ENCODE results near the gene UBE2J2. TPM values are rescaled to one million over a fixed set of nuclear protein-coding genes. Genes with fewer than 3 reads are reported as not detected.

Gene UBE2J2
- total and polyA plus RNA-seq, 7 experiments from 2014 or later: 62.3 to 92.2 (median 84.1) TPM

- Histone ChIP-seq H3K4me1 (ENCODE audit: control insufficient read depth in 2 of 2, insufficient read depth in 2 of 2, low read length in 2 of 2) (no peaks in the 10 kb centered on the region), H3K9me3 (ENCODE audit: control insufficient read depth in 2 of 3, low read length in 3 of 3) (no peaks in the 10 kb centered on the region), H3K27me3 (ENCODE audit: control insufficient read depth in 2 of 2, insufficient read depth in 2 of 2, low read length in 2 of 2) (no peaks in the 10 kb centered on the region), H3K4me3 (ENCODE audit: low read length) (no peak overlapping the region), H3K27ac (ENCODE audit: low read depth, low read length) (peak overlapping the region; percentile 7), H3K36me3 (ENCODE audit: control insufficient read depth in 2 of 3, insufficient read depth in 3 of 3, low read length in 3 of 3) (peaks cover 0 to 67% (median 10%) of the 10 kb centered on the region in 3 experiments)
- Mint-ChIP-seq H3K4me1 (peaks cover 15 to 22% (median 18%) of the 10 kb centered on the region in 7 donors), H3K9me3 (no peaks in the 10 kb centered on the region), H3K4me3 (peak overlapping the region in 2 of 10 donors; percentile 69 to 84), H3K27me3 (no peaks in the 10 kb centered on the region), H3K27ac (peak overlapping the region in 7 of 9 donors; percentile 14 to 91 (median 47)), H3K36me3 (peaks cover 0 to 28% (median 5%) of the 10 kb centered on the region in 5 donors)
- no peak for DNase-seq
- ChIA-PET CTCF (no interaction called here), POLR2A (interaction anchor here (0.9 kb wide), 1 partner anchor 10 kb away, joined by 3 read pairs; no protein-coding TSS in a partner anchor)
- intact Hi-C loops (cut with micrococcal nuclease): no loop called here
- ATAC-seq: peak; percentile 48
Measured at GRCh38 chr1:1259951-1260600, 13.6 kb downstream of the UBE2J2 start.

GRCh38 chr1:1259540-1259939 lies 14.1 kb downstream of the UBE2J2 start:
- Mint-ChIP-seq H3K27ac (peak overlapping the region in 5 of 9 donors; percentile 14 to 91 (median 47)), H3K9me3 (no peaks in the 10 kb centered on the region), H3K36me3 (peaks cover 0 to 28% (median 5%) of the 10 kb centered on the region in 5 donors), H3K4me1 (peaks cover 15 to 22% (median 18%) of the 10 kb centered on the region in 7 donors), H3K4me3 (no peak overlapping the region), H3K27me3 (no peaks in the 10 kb centered on the region)
- intact Hi-C loops (cut with micrococcal nuclease): no loop called here
- Histone ChIP-seq H3K36me3 (ENCODE audit: control insufficient read depth in 2 of 3, insufficient read depth in 3 of 3, low read length in 3 of 3) (peaks cover 0 to 68% (median 10%) of the 10 kb centered on the region in 3 experiments), H3K4me3 (ENCODE audit: low read length) (no peak overlapping the region), H3K9me3 (ENCODE audit: control insufficient read depth in 2 of 3, low read length in 3 of 3) (no peaks in the 10 kb centered on the region), H3K27me3 (ENCODE audit: control insufficient read depth in 2 of 2, insufficient read depth in 2 of 2, low read length in 2 of 2) (no peaks in the 10 kb centered on the region), H3K4me1 (ENCODE audit: control insufficient read depth in 2 of 2, insufficient read depth in 2 of 2, low read length in 2 of 2) (no peaks in the 10 kb centered on the region), H3K27ac (ENCODE audit: low read depth, low read length) (no peak overlapping the region)
- ChIA-PET POLR2A (no interaction called here), CTCF (no interaction called here)
- no peak for ATAC-seq
- no peak for DNase-seq

- no peak overlapping the region for H3K4me3 ChIP-seq (ENCODE audit: low read length)
- H3K4me1 Mint-ChIP-seq: peaks cover 15 to 22% (median 18%) of the 10 kb centered on the region in 7 donors
- intact Hi-C loops (cut with micrococcal nuclease): no loop called here
- peaks cover 0 to 70% (median 10%) of the 10 kb centered on the region in 3 experiments for H3K36me3 ChIP-seq (ENCODE audit: control insufficient read depth in 2 of 3, insufficient read depth in 3 of 3, low read length in 3 of 3)
- H3K27me3 ChIP-seq (ENCODE audit: control insufficient read depth in 2 of 2, insufficient read depth in 2 of 2, low read length in 2 of 2): no peaks in the 10 kb centered on the region
- DNase-seq (no peak), ATAC-seq (no peak)
- POLR2A ChIA-PET: no interaction called here
- peaks cover 0 to 28% (median 5%) of the 10 kb centered on the region in 5 donors for H3K36me3 Mint-ChIP-seq
- no peak overlapping the region for H3K27ac ChIP-seq (ENCODE audit: low read depth, low read length)
- CTCF ChIA-PET: no interaction called here
- H3K4me1 ChIP-seq (ENCODE audit: control insufficient read depth in 2 of 2, insufficient read depth in 2 of 2, low read length in 2 of 2): no peaks in the 10 kb centered on the region
- H3K4me3 Mint-ChIP-seq: no peak overlapping the region
- H3K9me3 ChIP-seq (ENCODE audit: control insufficient read depth in 2 of 3, low read length in 3 of 3): no peaks in the 10 kb centered on the region
- H3K27ac Mint-ChIP-seq: peak overlapping the region in 1 of 9 donors; percentile 12
- H3K27me3 Mint-ChIP-seq: no peaks in the 10 kb centered on the region
- no peaks in the 10 kb centered on the region for H3K9me3 Mint-ChIP-seq
Measured at GRCh38 chr1:1259119-1259488, 14.6 kb downstream of the UBE2J2 start.

GRCh38 chr1:1256956-1257871 lies 16.4 kb downstream of the UBE2J2 start:
- no peaks in the 10 kb centered on the region for H3K9me3 Mint-ChIP-seq
- H3K27ac ChIP-seq (ENCODE audit: low read depth, low read length): no peak overlapping the region
- peaks cover 18 to 30% (median 23%) of the 10 kb centered on the region in 7 donors for H3K4me1 Mint-ChIP-seq
- intact Hi-C loops (cut with micrococcal nuclease): no loop called here
- ChIA-PET CTCF (no interaction called here), POLR2A (interaction anchor here (1.0 kb wide), 1 partner anchor 14 kb away, joined by 4 read pairs; no protein-coding TSS in a partner anchor)
- no peaks in the 10 kb centered on the region for H3K27me3 ChIP-seq (ENCODE audit: control insufficient read depth in 2 of 2, insufficient read depth in 2 of 2, low read length in 2 of 2)
- H3K4me1 ChIP-seq (ENCODE audit: control insufficient read depth in 2 of 2, insufficient read depth in 2 of 2, low read length in 2 of 2): no peaks in the 10 kb centered on the region
- H3K36me3 ChIP-seq (ENCODE audit: control insufficient read depth in 2 of 3, insufficient read depth in 3 of 3, low read length in 3 of 3): peaks cover 0 to 65% (median 0%) of the 10 kb centered on the region in 3 experiments
- H3K36me3 Mint-ChIP-seq: peaks cover 7 to 27% (median 10%) of the 10 kb centered on the region in 5 donors
- H3K27ac Mint-ChIP-seq: peak overlapping the region in 1 of 9 donors; percentile 52
- H3K9me3 ChIP-seq (ENCODE audit: control insufficient read depth in 2 of 3, low read length in 3 of 3): no peaks in the 10 kb centered on the region
- H3K4me3 Mint-ChIP-seq: no peak overlapping the region
- no peak overlapping the region for H3K4me3 ChIP-seq (ENCODE audit: low read length)
- DNase-seq: no peak
- H3K27me3 Mint-ChIP-seq: no peaks in the 10 kb centered on the region
- no peak for ATAC-seq

- CTCF ChIA-PET: no interaction called here
- no peak for DNase-seq
- Mint-ChIP-seq H3K36me3 (peaks cover 4 to 21% (median 7%) of the 10 kb centered on the region in 5 donors), H3K4me1 (peaks cover 16 to 27% (median 21%) of the 10 kb centered on the region in 7 donors), H3K27ac (peak overlapping the region in 1 of 9 donors; percentile 6), H3K4me3 (no peak overlapping the region), H3K9me3 (no peaks in the 10 kb centered on the region), H3K27me3 (no peaks in the 10 kb centered on the region)
- no peak overlapping the region for H3K27ac ChIP-seq (ENCODE audit: low read depth, low read length)
- POLR2A ChIA-PET: no interaction called here
- H3K27me3 ChIP-seq (ENCODE audit: control insufficient read depth in 2 of 2, insufficient read depth in 2 of 2, low read length in 2 of 2): no peaks in the 10 kb centered on the region
- H3K9me3 ChIP-seq (ENCODE audit: control insufficient read depth in 2 of 3, low read length in 3 of 3): no peaks in the 10 kb centered on the region
- no peak overlapping the region for H3K4me3 ChIP-seq (ENCODE audit: low read length)
- peaks cover 7 to 9% of the 10 kb centered on the region in 2 donors for H3K4me1 ChIP-seq (ENCODE audit: control insufficient read depth in 2 of 2, insufficient read depth in 2 of 2, low read length in 2 of 2)
- ATAC-seq: no peak
- peaks cover 0 to 57% (median 0%) of the 10 kb centered on the region in 3 experiments for H3K36me3 ChIP-seq (ENCODE audit: control insufficient read depth in 2 of 3, insufficient read depth in 3 of 3, low read length in 3 of 3)
- intact Hi-C loops (cut with micrococcal nuclease): no loop called here
Measured at GRCh38 chr1:1255611-1256010, 18.0 kb downstream of the UBE2J2 start.

GRCh38 chr1:1255078-1255477 lies 18.6 kb downstream of the UBE2J2 start:
- peaks cover 4 to 20% (median 7%) of the 10 kb centered on the region in 5 donors for H3K36me3 Mint-ChIP-seq
- Histone ChIP-seq H3K4me1 (ENCODE audit: control insufficient read depth in 2 of 2, insufficient read depth in 2 of 2, low read length in 2 of 2) (peaks cover 10 to 12% of the 10 kb centered on the region in 2 donors), H3K36me3 (ENCODE audit: control insufficient read depth in 2 of 3, insufficient read depth in 3 of 3, low read length in 3 of 3) (peaks cover 0 to 52% (median 0%) of the 10 kb centered on the region in 3 experiments), H3K27ac (ENCODE audit: low read depth, low read length) (no peak overlapping the region), H3K27me3 (ENCODE audit: control insufficient read depth in 2 of 2, insufficient read depth in 2 of 2, low read length in 2 of 2) (no peaks in the 10 kb centered on the region), H3K9me3 (ENCODE audit: control insufficient read depth in 2 of 3, low read length in 3 of 3) (no peaks in the 10 kb centered on the region), H3K4me3 (ENCODE audit: low read length) (no peak overlapping the region)
- peaks cover 13 to 27% (median 20%) of the 10 kb centered on the region in 7 donors for H3K4me1 Mint-ChIP-seq
- H3K27ac Mint-ChIP-seq: no peak overlapping the region
- no peak overlapping the region for H3K4me3 Mint-ChIP-seq
- intact Hi-C loops (cut with micrococcal nuclease): no loop called here
- POLR2A ChIA-PET: interaction anchor here (0.7 kb wide), 1 partner anchor 315 kb away, joined by 3 read pairs; no protein-coding TSS in a partner anchor
- H3K27me3 Mint-ChIP-seq: no peaks in the 10 kb centered on the region
- H3K9me3 Mint-ChIP-seq: no peaks in the 10 kb centered on the region
- ATAC-seq: no peak
- no peak for DNase-seq
- CTCF ChIA-PET: interaction anchor here (0.8 kb wide), 1 partner anchor 133 kb away, joined by 3 read pairs; no protein-coding TSS in a partner anchor

All from naive thymus-derived CD4-positive, alpha-beta T cell (primary cell).